ENCODE results near the gene MAB21L3. TPM values are rescaled to one million over a fixed set of nuclear protein-coding genes. Genes with fewer than 3 reads are reported as not detected.

Gene MAB21L3
- total and polyA plus RNA-seq, 12 donors: 0.03 to 1.8 (median 0.38) TPM; not detected in 8

GRCh38 chr1:116092752-116093489 is 18.3 kb upstream of the MAB21L3 start:
- no peak overlapping the region for H3K27ac ChIP-seq
- intact Hi-C loops (cut with DNase I): no loop called here
- H3K4me3 ChIP-seq: no peak overlapping the region
- H3K9me3 ChIP-seq (replicated peaks in 1 of 3): peaks cover 0 to 9% (median 8%) of the 10 kb centered on the region in 3 donors
- H3K36me3 ChIP-seq (replicated peaks in 1 of 2): no peaks in the 10 kb centered on the region
- WGBS, 4 donors: 60 to 67% (median 62%) methylated on average over 3 of the region's 3 CpGs
- H3K27me3 ChIP-seq: no peaks in the 10 kb centered on the region
- no peaks in the 10 kb centered on the region for H3K4me1 ChIP-seq (replicated peaks in 1 of 2)
- no peak for DNase-seq
- no peak for TF ChIP-seq CTCF (IDR thresholded peaks at IDR 0.05)

- Histone ChIP-seq H3K27me3 (no peaks in the 10 kb centered on the region), H3K4me1 (replicated peaks in 1 of 2) (no peaks in the 10 kb centered on the region), H3K36me3 (replicated peaks in 1 of 2) (no peaks in the 10 kb centered on the region), H3K27ac (no peak overlapping the region), H3K4me3 (no peak overlapping the region), H3K9me3 (replicated peaks in 1 of 3) (peaks cover 0 to 8% (median 6%) of the 10 kb centered on the region in 3 donors)
- DNase-seq: no peak
- no peak for TF ChIP-seq CTCF (IDR thresholded peaks at IDR 0.05)
- no peak for TF ChIP-seq POLR2A (IDR thresholded peaks at IDR 0.05)
- intact Hi-C loops (cut with DNase I): no loop called here
These were observed 16.2 kb upstream of the MAB21L3 start for GRCh38 chr1:116095027-116095426.

GRCh38 chr1:116096013-116096618 is 15.1 kb upstream of the MAB21L3 start:
- 62 to 75% (median 70%) methylated on average over 1 of the region's 1 CpG for WGBS, 4 donors
- H3K36me3 ChIP-seq (replicated peaks in 1 of 2): no peaks in the 10 kb centered on the region
- intact Hi-C loops (cut with DNase I): no loop called here
- H3K27me3 ChIP-seq: no peaks in the 10 kb centered on the region
- TF ChIP-seq CTCF (IDR thresholded peaks at IDR 0.05) (no peak), POLR2A (IDR thresholded peaks at IDR 0.05) (no peak)
- H3K4me3 ChIP-seq: no peak overlapping the region
- DNase-seq: no peak
- H3K9me3 ChIP-seq (replicated peaks in 1 of 3): peaks cover 0 to 8% (median 0%) of the 10 kb centered on the region in 3 donors
- no peaks in the 10 kb centered on the region for H3K4me1 ChIP-seq (replicated peaks in 1 of 2)
- H3K27ac ChIP-seq: no peak overlapping the region

- 73 to 83% (median 79%) methylated on average over 1 of the region's 1 CpG for WGBS, 4 donors
- TF ChIP-seq CTCF (IDR thresholded peaks at IDR 0.05) (no peak), POLR2A (IDR thresholded peaks at IDR 0.05) (no peak)
These were observed 13.6 kb upstream of the MAB21L3 start for GRCh38 chr1:116097626-116098025.

More at GRCh38 chr1:116097626-116098025, 13.6 kb upstream of the MAB21L3 start:
- H3K4me1 ChIP-seq (replicated peaks in 1 of 2): no peaks in the 10 kb centered on the region
- DNase-seq: no peak
- H3K4me3 ChIP-seq: no peak overlapping the region
- H3K9me3 ChIP-seq (replicated peaks in 1 of 3): peaks cover 0 to 8% (median 0%) of the 10 kb centered on the region in 3 donors
- H3K27ac ChIP-seq: no peak overlapping the region
- intact Hi-C loops (cut with DNase I): no loop called here
- H3K27me3 ChIP-seq: no peaks in the 10 kb centered on the region
- no peaks in the 10 kb centered on the region for H3K36me3 ChIP-seq (replicated peaks in 1 of 2)

All from adrenal gland (tissue), 12 donors.